Neutrophil (primary cell): Measurements from ENCODE around the gene TREML2.

Experiments used
- H3K27ac ChIP-seq: fragments of 200-600 bp; sonication (generic); 2 replicates; pipeline ENCODE4 v1.5.1; 2016; ENCODE audit warnings: mild to moderate bottlenecking, moderate library complexity
- H3K27me3 ChIP-seq: fragments of 200-600 bp; sonication (generic); 2 replicates; pipeline ENCODE4 v1.6.0; 2016; ENCODE audit warnings: mild to moderate bottlenecking
- H3K36me3 ChIP-seq: fragments of 200-600 bp; sonication (generic); 2 replicates; pipeline ENCODE4 v1.5.1; 2017
- H3K4me1 ChIP-seq, 2 experiments: fragments of 200-600 bp in 1 of 2; sonication (generic) in 1 of 2; 1 replicate in 1 of 2; 2 replicates in 1 of 2; pipeline versions ENCODE4 v1.5.1 to v1.6.1; 2013 to 2016; ENCODE audit warnings: low read depth in 1 of 2, low read length in 1 of 2, mild to moderate bottlenecking in 1 of 2, moderate library complexity in 1 of 2; ENCODE audit not compliant: control insufficient read depth in 1 of 2, insufficient read depth in 1 of 2
- H3K4me3 ChIP-seq, 2 experiments: fragments of 200-600 bp in 1 of 2; sonication (generic) in 1 of 2; 1 replicate in 1 of 2; 2 replicates in 1 of 2; pipeline ENCODE4 v1.5.1; 2013 to 2016; ENCODE audit warnings: low read depth in 1 of 2, low read length in 1 of 2, mild to moderate bottlenecking in 1 of 2, moderate library complexity in 1 of 2
- H3K9me3 ChIP-seq: fragments of 200-600 bp; sonication (generic); 2 replicates; pipeline ENCODE4 v1.5.1; 2016
- TF ChIP-seq, protein P1 (sequence below): fragments of 200-600 bp; sonication (generic); IDR thresholded peaks from 2 replicates; pipeline ENCODE4 v1.5.1; 2016; ENCODE audit warnings: antibody characterized with exemption

TREML2 gene

DNA sequence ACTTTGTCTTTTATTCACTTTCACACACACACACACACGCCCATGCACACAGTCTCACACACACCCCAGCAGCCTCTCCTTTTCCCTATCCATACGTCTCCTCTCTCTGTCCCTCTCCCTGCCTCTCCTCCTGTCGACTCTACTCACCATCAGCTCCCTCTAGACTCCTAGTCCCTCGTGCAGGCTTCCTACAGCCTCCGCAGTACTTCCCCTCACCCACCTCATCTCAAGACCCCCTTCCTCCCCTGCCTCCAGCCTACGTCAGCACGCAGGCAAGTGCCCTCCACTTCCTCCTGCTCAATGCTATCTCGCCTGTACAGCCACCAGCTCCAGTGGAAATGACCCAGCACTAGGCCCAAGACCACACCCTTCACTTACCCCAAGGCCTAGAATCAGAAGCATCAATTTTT is 820 bp upstream of the TREML2 start:
- no peaks in the 10 kb centered on the region for H3K27me3 ChIP-seq
- peaks cover 18% of the 10 kb centered on the region for H3K36me3 ChIP-seq
- no peaks in the 10 kb centered on the region for H3K9me3 ChIP-seq
- peak overlapping the region; percentile 59 to 65 for H3K4me3 ChIP-seq
- peak overlapping the region; percentile 99 for H3K27ac ChIP-seq
- peaks cover 62 to 64% of the 10 kb centered on the region in 2 experiments for H3K4me1 ChIP-seq
- TF ChIP-seq, protein P1, sequence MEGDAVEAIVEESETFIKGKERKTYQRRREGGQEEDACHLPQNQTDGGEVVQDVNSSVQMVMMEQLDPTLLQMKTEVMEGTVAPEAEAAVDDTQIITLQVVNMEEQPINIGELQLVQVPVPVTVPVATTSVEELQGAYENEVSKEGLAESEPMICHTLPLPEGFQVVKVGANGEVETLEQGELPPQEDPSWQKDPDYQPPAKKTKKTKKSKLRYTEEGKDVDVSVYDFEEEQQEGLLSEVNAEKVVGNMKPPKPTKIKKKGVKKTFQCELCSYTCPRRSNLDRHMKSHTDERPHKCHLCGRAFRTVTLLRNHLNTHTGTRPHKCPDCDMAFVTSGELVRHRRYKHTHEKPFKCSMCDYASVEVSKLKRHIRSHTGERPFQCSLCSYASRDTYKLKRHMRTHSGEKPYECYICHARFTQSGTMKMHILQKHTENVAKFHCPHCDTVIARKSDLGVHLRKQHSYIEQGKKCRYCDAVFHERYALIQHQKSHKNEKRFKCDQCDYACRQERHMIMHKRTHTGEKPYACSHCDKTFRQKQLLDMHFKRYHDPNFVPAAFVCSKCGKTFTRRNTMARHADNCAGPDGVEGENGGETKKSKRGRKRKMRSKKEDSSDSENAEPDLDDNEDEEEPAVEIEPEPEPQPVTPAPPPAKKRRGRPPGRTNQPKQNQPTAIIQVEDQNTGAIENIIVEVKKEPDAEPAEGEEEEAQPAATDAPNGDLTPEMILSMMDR = no peak

DNA sequence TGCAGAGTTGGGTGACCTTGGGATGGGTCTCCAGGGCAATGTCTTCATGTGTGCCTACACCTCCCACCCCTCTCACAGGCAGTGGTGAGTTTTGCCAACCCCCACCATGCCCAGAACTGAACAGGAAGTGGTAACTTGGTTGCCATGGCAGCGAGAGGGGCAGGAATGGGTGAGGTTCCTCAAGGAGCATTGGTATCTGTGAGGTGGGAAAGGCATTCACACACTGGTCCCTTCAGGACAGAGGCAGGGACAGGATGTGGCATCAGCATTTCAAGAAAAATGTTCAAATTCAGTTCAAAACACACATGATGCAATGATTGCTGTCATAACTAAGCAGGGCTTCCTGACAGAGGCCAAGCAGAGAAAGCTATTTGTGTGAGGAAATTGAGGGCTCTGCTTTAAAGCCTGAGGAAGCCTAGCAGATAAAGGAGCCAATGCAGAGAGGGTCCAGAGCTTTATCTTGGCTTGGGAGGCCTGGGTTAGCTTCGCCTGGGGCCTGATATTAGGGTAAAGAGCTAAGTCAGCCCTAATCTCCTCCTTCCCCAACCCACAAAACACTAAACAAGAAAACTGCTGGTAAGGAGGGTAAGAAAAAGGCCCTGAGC is 551 bp downstream of the TREML2 start:
- TF ChIP-seq, protein P1 = peak; percentile 26
- Histone ChIP-seq H3K4me1 (peaks cover 76% of the 10 kb centered on the region in 2 experiments), H3K9me3 (no peaks in the 10 kb centered on the region), H3K36me3 (peaks cover 32% of the 10 kb centered on the region), H3K27me3 (no peaks in the 10 kb centered on the region), H3K27ac (peak overlapping the region; percentile 99), H3K4me3 (peak overlapping the region; percentile 59 to 65)

DNA sequence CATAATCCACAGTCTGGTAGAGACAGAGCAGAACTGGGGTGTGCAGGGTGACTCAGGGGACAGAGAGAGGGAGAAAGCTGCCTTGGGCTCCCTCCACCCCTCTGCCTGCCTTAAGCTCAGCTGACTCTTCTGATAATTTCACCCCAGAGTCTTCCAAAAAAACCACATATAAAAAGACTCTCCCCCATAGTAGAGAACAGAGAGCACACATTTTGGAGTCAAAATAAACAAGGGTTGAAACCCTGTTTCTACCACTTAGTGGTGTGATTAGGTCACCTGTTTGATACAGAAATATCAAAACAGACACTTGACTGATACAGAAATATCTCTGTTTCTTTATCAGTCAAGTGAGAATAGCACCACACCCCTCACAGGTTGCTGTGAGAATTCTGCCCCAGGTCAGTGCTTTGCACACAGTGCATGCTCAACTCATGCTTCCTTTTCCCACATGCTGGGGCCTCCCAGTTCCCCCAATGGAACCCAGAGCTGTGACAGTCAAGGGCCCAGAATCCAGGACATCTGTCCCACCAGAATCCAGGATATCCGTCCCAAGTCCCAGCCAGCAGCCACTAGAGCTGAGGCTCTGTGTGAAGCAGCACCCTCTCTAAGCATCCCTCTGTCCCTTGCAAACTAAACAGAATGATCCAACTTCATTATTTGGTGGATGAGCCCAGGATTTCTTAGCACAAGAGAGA is 1.2 kb downstream of the TREML2 start:
- peaks cover 78 to 79% of the 10 kb centered on the region in 2 experiments for H3K4me1 ChIP-seq

DNA sequence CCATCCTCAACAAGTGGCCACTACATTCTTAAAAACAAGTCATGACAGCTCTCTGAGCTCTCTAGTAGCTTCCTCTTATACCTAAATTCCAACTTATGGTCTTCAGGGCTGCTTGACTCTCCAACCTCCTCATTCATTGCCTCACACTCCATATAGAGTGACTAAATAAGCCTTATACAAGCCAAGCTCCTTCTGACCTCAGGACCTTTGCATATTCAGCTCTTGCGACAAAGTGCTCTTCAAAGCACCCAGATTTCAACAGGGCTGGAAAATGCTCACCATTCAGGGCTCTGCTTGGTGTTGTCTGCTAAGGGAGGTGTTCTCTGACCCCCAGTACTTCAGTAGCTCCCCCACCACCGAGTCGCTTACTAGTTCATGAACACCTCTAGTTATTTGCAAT is 3.7 kb downstream of the TREML2 start:
- Histone ChIP-seq H3K9me3 (no peaks in the 10 kb centered on the region), H3K27me3 (no peaks in the 10 kb centered on the region), H3K4me3 (peak overlapping the region in 1 of 2 experiments; percentile 21), H3K4me1 (peaks cover 71 to 74% of the 10 kb centered on the region in 2 experiments), H3K36me3 (peaks cover 64% of the 10 kb centered on the region), H3K27ac (peak overlapping the region; percentile 99)
- TF ChIP-seq, protein P1 = no peak

More for the DNA sequence above, 1.2 kb downstream of the TREML2 start:
- Histone ChIP-seq H3K27me3 (no peaks in the 10 kb centered on the region), H3K4me3 (peak overlapping the region; percentile 59 to 65), H3K27ac (peak overlapping the region; percentile 99), H3K9me3 (no peaks in the 10 kb centered on the region), H3K36me3 (peaks cover 39% of the 10 kb centered on the region)
- TF ChIP-seq, protein P1 = no peak

DNA sequence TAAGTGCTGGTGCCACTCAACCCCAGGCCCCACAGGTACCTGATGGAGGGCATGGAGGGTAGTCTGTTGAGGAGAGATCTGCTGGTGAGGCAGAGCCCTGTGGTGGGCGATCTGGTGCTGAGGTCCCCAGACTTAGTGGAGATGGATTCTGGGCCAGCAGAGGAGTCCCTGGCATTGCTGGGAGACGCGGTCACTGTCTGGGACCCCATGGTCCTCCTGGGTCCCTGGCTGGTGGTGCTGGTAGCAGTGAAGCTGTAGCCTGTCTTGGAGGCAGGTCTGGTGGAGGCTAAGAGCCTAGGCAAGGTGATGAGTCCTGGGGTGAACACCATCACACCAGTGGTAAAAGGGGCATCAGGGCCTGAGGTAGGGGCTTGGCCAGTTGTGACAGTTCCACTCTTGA is 6.6 kb downstream of the TREML2 start:
- no peak overlapping the region for H3K4me3 ChIP-seq
- H3K36me3 ChIP-seq = peaks cover 84% of the 10 kb centered on the region
- peak overlapping the region; percentile 99 for H3K27ac ChIP-seq
- H3K4me1 ChIP-seq = peaks cover 53 to 66% of the 10 kb centered on the region in 2 experiments
- H3K9me3 ChIP-seq = no peaks in the 10 kb centered on the region
- TF ChIP-seq, protein P1 = no peak
- H3K27me3 ChIP-seq = no peaks in the 10 kb centered on the region
